H9 (cell line): ENCODE data around the gene MYCBP2. TPM values are rescaled to one million over a fixed set of nuclear protein-coding genes. Genes with fewer than 3 reads are reported as not detected.

Source experiments
- DNase-seq: peaks from one replicate; pipeline ENCODE4 v3.0.0-alpha.2; 2017
- H2AFZ ChIP-seq: one replicate; pipeline ENCODE4 v1.6.1; 2013; ENCODE audit warnings: mild to moderate bottlenecking, low read length, control low read depth, moderate library complexity
- H2AK5ac ChIP-seq: 2 replicates; pipeline ENCODE4 v1.6.1; 2013; ENCODE audit warnings: low read length, control low read depth, mixed read lengths; ENCODE audit not compliant: insufficient read length
- H2BK120ac ChIP-seq: one replicate; pipeline ENCODE4 v1.6.1; 2013; ENCODE audit warnings: low read depth, mild to moderate bottlenecking, low read length, control low read depth, inconsistent platforms; ENCODE audit not compliant: poor library complexity, severe bottlenecking
- H2BK12ac ChIP-seq: 2 replicates; pipeline ENCODE4 v1.6.1; 2013; ENCODE audit warnings: low read length, control low read depth, mixed read lengths, low read depth; ENCODE audit not compliant: insufficient read length
- H2BK15ac ChIP-seq: 2 replicates; pipeline ENCODE4 v1.6.1; 2013; ENCODE audit warnings: low read depth, low read length, control low read depth
- H2BK20ac ChIP-seq: one replicate; pipeline ENCODE4 v1.6.1; 2013; ENCODE audit warnings: low read depth, mild to moderate bottlenecking, low read length, control low read depth, inconsistent platforms; ENCODE audit not compliant: poor library complexity, severe bottlenecking
- H2BK5ac ChIP-seq: 2 replicates; pipeline ENCODE4 v1.6.1; 2013; ENCODE audit warnings: low read length, control low read depth, mixed read lengths; ENCODE audit not compliant: insufficient read length
- H3K14ac ChIP-seq: 2 replicates; pipeline ENCODE4 v1.6.1; 2013; ENCODE audit warnings: low read length, control low read depth; ENCODE audit not compliant: insufficient read depth
- H3K18ac ChIP-seq: 2 replicates; pipeline ENCODE4 v1.6.1; 2013; ENCODE audit warnings: low read depth, mild to moderate bottlenecking, mixed read lengths, low read length, control low read depth; ENCODE audit not compliant: insufficient read length
- H3K23ac ChIP-seq: 2 replicates; pipeline ENCODE4 v1.6.1; 2013; ENCODE audit warnings: low read length, control low read depth, mixed read lengths, low read depth; ENCODE audit not compliant: insufficient read length
- H3K23me2 ChIP-seq: 2 replicates; pipeline ENCODE4 v1.6.1; 2013; ENCODE audit warnings: low read depth, mild to moderate bottlenecking, mixed read lengths, low read length, control low read depth; ENCODE audit not compliant: insufficient read length, poor library complexity, severe bottlenecking
- H3K27ac ChIP-seq: 2 replicates; pipeline ENCODE4 v1.5.1; 2013; ENCODE audit warnings: low read length, control low read depth, mixed read lengths, low read depth; ENCODE audit not compliant: insufficient read length
- H3K27me3 ChIP-seq: 2 replicates; pipeline ENCODE4 v1.6.1; 2013; ENCODE audit warnings: low read length, control low read depth, inconsistent platforms; ENCODE audit not compliant: insufficient read depth
- H3K4ac ChIP-seq: 2 replicates; pipeline ENCODE4 v1.6.1; 2013; ENCODE audit warnings: low read depth, mild to moderate bottlenecking, control low read depth, inconsistent platforms, low read length, moderate library complexity
- H3K4me1 ChIP-seq: 2 replicates; pipeline ENCODE4 v1.6.1; 2013; ENCODE audit warnings: low read length, control low read depth, inconsistent platforms; ENCODE audit not compliant: insufficient read depth
- H3K4me2 ChIP-seq: 2 replicates; pipeline ENCODE4 v1.6.1; 2013; ENCODE audit warnings: low read length, control low read depth, mixed read lengths; ENCODE audit not compliant: insufficient read length, insufficient read depth
- H3K56ac ChIP-seq: 2 replicates; pipeline ENCODE4 v1.6.1; 2013; ENCODE audit warnings: low read depth, mild to moderate bottlenecking, mixed read lengths, low read length, control low read depth; ENCODE audit not compliant: insufficient read length
- H3K79me1 ChIP-seq: 2 replicates; pipeline ENCODE4 v1.6.1; 2013; ENCODE audit warnings: low read depth, mild to moderate bottlenecking, moderate library complexity, low read length, control low read depth, inconsistent platforms; ENCODE audit not compliant: insufficient read depth, poor library complexity, severe bottlenecking
- H3K79me2 ChIP-seq: 2 replicates; pipeline ENCODE4 v1.6.1; 2013; ENCODE audit warnings: low read length, control low read depth, inconsistent platforms; ENCODE audit not compliant: insufficient read depth
- H3K9ac ChIP-seq: 2 replicates; pipeline ENCODE4 v1.6.1; 2013; ENCODE audit warnings: low read length, control low read depth, mixed read lengths; ENCODE audit not compliant: insufficient read length; ENCODE audit errors: extremely low read depth
- H3K9me3 ChIP-seq: one replicate; pipeline ENCODE4 v1.6.1; 2013; ENCODE audit warnings: low read depth, low read length, inconsistent platforms; ENCODE audit not compliant: control insufficient read depth
- H3T11ph ChIP-seq: one replicate; pipeline ENCODE4 v1.6.1; 2013; ENCODE audit warnings: mild to moderate bottlenecking, low read length, control low read depth, inconsistent platforms
- H4K20me1 ChIP-seq: one replicate; pipeline ENCODE4 v1.6.1; 2013; ENCODE audit not compliant: control insufficient read depth, insufficient read length, insufficient read depth
- H4K5ac ChIP-seq: 2 replicates; pipeline ENCODE4 v1.6.1; 2013; ENCODE audit warnings: low read depth, mild to moderate bottlenecking, mixed read lengths, low read length, control low read depth; ENCODE audit not compliant: insufficient read length
- H4K8ac ChIP-seq: replicated peaks from 2 replicates; pipeline ENCODE4 v1.6.1; 2013; ENCODE audit warnings: low read length, control low read depth, mixed read lengths, low read depth; ENCODE audit not compliant: insufficient read length
- H4K91ac ChIP-seq: 2 replicates; pipeline ENCODE4 v1.6.1; 2013; ENCODE audit warnings: low read depth, mild to moderate bottlenecking, moderate library complexity, mixed read lengths, low read length, control low read depth; ENCODE audit not compliant: insufficient read length
- H3K27ac Mint-ChIP-seq, 3 experiments: 2 replicates in 2 of 3; 3 replicates in 1 of 3; pipeline ENCODE4 v1.8.0; 2020 to 2021; ENCODE audit warnings: mixed read lengths in 3 of 3, mild to moderate bottlenecking in 1 of 3, moderate library complexity in 1 of 3
- H3K27me3 Mint-ChIP-seq: 2 replicates; pipeline ENCODE4 v1.8.0; 2021; ENCODE audit warnings: low read depth, mild to moderate bottlenecking, moderate library complexity, mixed read lengths
- H3K36me3 Mint-ChIP-seq, 3 experiments: 2 replicates in 2 of 3; 3 replicates in 1 of 3; pipeline ENCODE4 v1.8.0; 2020 to 2021; ENCODE audit warnings: low read depth in 3 of 3, mixed read lengths in 3 of 3; ENCODE audit not compliant: insufficient read depth in 1 of 3
- H3K4me1 Mint-ChIP-seq, 2 experiments: 2 replicates each; pipeline ENCODE4 v1.8.0; 2020; ENCODE audit warnings: mixed read lengths in 2 of 2
- H3K4me3 Mint-ChIP-seq, 2 experiments: 2 replicates in 1 of 2; 3 replicates in 1 of 2; pipeline ENCODE4 v1.8.0; 2020 to 2021; ENCODE audit warnings: mild to moderate bottlenecking in 2 of 2, mixed read lengths in 2 of 2, moderate library complexity in 1 of 2
- H3K9me3 Mint-ChIP-seq, 2 experiments: 2 replicates in 1 of 2; 3 replicates in 1 of 2; pipeline ENCODE4 v1.8.0; 2020; ENCODE audit warnings: mild to moderate bottlenecking in 2 of 2, mixed read lengths in 2 of 2, moderate library complexity in 1 of 2
- WGBS: extraction: QIAGEN DNeasy Blood & Tissue Kit; methylation state at CpG from one replicate; pipeline ENCODE4 v1.1.7; 2013; ENCODE audit warnings: missing lambda C conversion rate, low lambda C conversion rate, mixed read lengths; ENCODE audit not compliant: insufficient read length; ENCODE audit errors: extremely low coverage; 5-methylcytosine and 5-hydroxymethylcytosine counted together
- total RNA-seq: library from RNA; stranded (reverse); gene quantifications from 2 replicates; pipeline ENCODE4 v1.2.1, GENCODE V29; 2021
- TF ChIP-seq, protein P1 (sequence below): fragments of 200-600 bp; sonication (generic); conservative IDR thresholded peaks from 3 replicates; pipeline ENCODE4 v1.8.0; 2021; ENCODE audit warnings: antibody characterized with exemption, mild to moderate bottlenecking

The MYCBP2 gene
- total RNA-seq, 1 experiment from 2014 or later, result 32.0 TPM

- Histone ChIP-seq H2BK20ac (no peak overlapping the region), H3K79me2 (peaks cover 5% of the 10 kb centered on the region; the same call in 1 of the 2 replicates), H3K27ac (no peak overlapping the region), H4K20me1 (no peaks in the 10 kb centered on the region), H3K4me1 (peaks cover 2% of the 10 kb centered on the region; the same call in 1 of the 2 replicates), H3K23me2 (no peaks in the 10 kb centered on the region), H2BK12ac (no peak overlapping the region), H4K8ac (no peak overlapping the region), H2AK5ac (no peak overlapping the region), H3K9ac (no peak overlapping the region), H3K14ac (no peak overlapping the region), H3K79me1 (no peaks in the 10 kb centered on the region), H3K56ac (no peak overlapping the region), H4K91ac (no peak overlapping the region), H3T11ph (no peak overlapping the region), H3K9me3 (no peaks in the 10 kb centered on the region), H3K23ac (no peak overlapping the region), H4K5ac (no peak overlapping the region), H3K18ac (no peak overlapping the region), H3K27me3 (no peaks in the 10 kb centered on the region), H2BK5ac (no peak overlapping the region), H3K4me2 (no peak overlapping the region), H2BK15ac (no peak overlapping the region), H2AFZ (no peak overlapping the region), H3K4ac (no peak overlapping the region), H2BK120ac (no peak overlapping the region)
- peaks cover 0 to 3% (median 2%) of the 10 kb centered on the region in 3 experiments; a peak in 1 of 7 replicates for H3K36me3 Mint-ChIP-seq
- WGBS, result no CpG with 5 or more reads among the region's 3 CpGs
- H3K9me3 Mint-ChIP-seq, result no peaks in the 10 kb centered on the region
- peaks cover 80 to 82% of the 10 kb centered on the region in 2 experiments for H3K4me1 Mint-ChIP-seq
- H3K27me3 Mint-ChIP-seq, result no peaks in the 10 kb centered on the region
- DNase-seq, result no peak
- peak overlapping the region in 1 of 2 experiments; percentile 19; a peak in 2 of 5 replicates for H3K4me3 Mint-ChIP-seq
- H3K27ac Mint-ChIP-seq, result peak overlapping the region; percentile 89 to 94 (median 93); a peak in 6 of 7 replicates
- TF ChIP-seq, protein P1, sequence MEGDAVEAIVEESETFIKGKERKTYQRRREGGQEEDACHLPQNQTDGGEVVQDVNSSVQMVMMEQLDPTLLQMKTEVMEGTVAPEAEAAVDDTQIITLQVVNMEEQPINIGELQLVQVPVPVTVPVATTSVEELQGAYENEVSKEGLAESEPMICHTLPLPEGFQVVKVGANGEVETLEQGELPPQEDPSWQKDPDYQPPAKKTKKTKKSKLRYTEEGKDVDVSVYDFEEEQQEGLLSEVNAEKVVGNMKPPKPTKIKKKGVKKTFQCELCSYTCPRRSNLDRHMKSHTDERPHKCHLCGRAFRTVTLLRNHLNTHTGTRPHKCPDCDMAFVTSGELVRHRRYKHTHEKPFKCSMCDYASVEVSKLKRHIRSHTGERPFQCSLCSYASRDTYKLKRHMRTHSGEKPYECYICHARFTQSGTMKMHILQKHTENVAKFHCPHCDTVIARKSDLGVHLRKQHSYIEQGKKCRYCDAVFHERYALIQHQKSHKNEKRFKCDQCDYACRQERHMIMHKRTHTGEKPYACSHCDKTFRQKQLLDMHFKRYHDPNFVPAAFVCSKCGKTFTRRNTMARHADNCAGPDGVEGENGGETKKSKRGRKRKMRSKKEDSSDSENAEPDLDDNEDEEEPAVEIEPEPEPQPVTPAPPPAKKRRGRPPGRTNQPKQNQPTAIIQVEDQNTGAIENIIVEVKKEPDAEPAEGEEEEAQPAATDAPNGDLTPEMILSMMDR, result no peak
Observed at GRCh38 chr13:77310579-77311279, 16.2 kb downstream of the MYCBP2 start.
